Liver (tissue), 9 donors: ENCODE data around the gene CELF2. TPM values are rescaled to one million over a fixed set of nuclear protein-coding genes. Genes with fewer than 3 reads are reported as not detected.

Source experiments
- DNase-seq: peaks from one replicate; pipeline ENCODE4 v3.0.0-alpha.2; 2017; ENCODE audit warnings: low spot score
- H3K27ac ChIP-seq, 2 donors: one replicate each; pipeline ENCODE4 v1.7.0; 2013; ENCODE audit warnings: inconsistent platforms in 2 of 2, low read length in 2 of 2, control low read depth in 1 of 2, low read depth in 1 of 2, mild to moderate bottlenecking in 1 of 2
- H3K27me3 ChIP-seq, 4 donors: one replicate each; pipeline versions ENCODE4 v1.6.1 to v1.7.0; 2013; ENCODE audit warnings: low read length in 3 of 4, inconsistent platforms in 1 of 4, mild to moderate bottlenecking in 1 of 4, moderate library complexity in 1 of 4; ENCODE audit not compliant: control insufficient read depth in 4 of 4, insufficient read depth in 4 of 4
- H3K36me3 ChIP-seq, 4 donors: one replicate each; pipeline versions ENCODE4 v1.6.1 to v1.7.0; 2013; ENCODE audit warnings: low read length in 3 of 4, mild to moderate bottlenecking in 3 of 4, low read depth in 1 of 4, moderate library complexity in 1 of 4; ENCODE audit not compliant: control insufficient read depth in 4 of 4, insufficient read depth in 3 of 4
- H3K4me1 ChIP-seq, 4 donors: one replicate each; pipeline versions ENCODE4 v1.6.1 to v1.7.0; 2013; ENCODE audit warnings: low read length in 3 of 4, mild to moderate bottlenecking in 3 of 4, moderate library complexity in 1 of 4; ENCODE audit not compliant: control insufficient read depth in 4 of 4, insufficient read depth in 4 of 4
- H3K4me3 ChIP-seq, 3 donors: one replicate each; pipeline versions ENCODE4 v1.6.1 to v1.7.0; 2013; ENCODE audit warnings: low read length in 3 of 3, control low read depth in 1 of 3, low read depth in 1 of 3, mild to moderate bottlenecking in 1 of 3
- H3K9ac ChIP-seq, 2 donors: one replicate each; pipeline ENCODE4 v1.7.0; 2013; ENCODE audit warnings: low read length in 2 of 2, mild to moderate bottlenecking in 2 of 2, moderate library complexity in 2 of 2, control low read depth in 1 of 2, low read depth in 1 of 2
- H3K9me3 ChIP-seq, 4 donors: one replicate each; pipeline versions ENCODE4 v1.6.1 to v1.7.0; 2013; ENCODE audit warnings: low read length in 3 of 4; ENCODE audit not compliant: control insufficient read depth in 4 of 4
- EGR1 ChIP-seq, 2 donors: IDR thresholded peaks; 2 replicates each; pipeline ENCODE4 v1.6.1; 2016 to 2018; ENCODE audit warnings: antibody characterized with exemption in 2 of 2, low read depth in 2 of 2
- FOXA2 ChIP-seq: IDR thresholded peaks from 2 replicates; pipeline ENCODE4 v1.6.1; 2016; ENCODE audit warnings: antibody characterized with exemption
- GABPA ChIP-seq, 2 donors: IDR thresholded peaks in 1 of 2; conservative IDR thresholded peaks in 1 of 2; 2 replicates each; pipeline ENCODE4 v1.6.1; 2016; ENCODE audit warnings: antibody characterized with exemption in 2 of 2, mild to moderate bottlenecking in 1 of 2, moderate library complexity in 1 of 2
- HNF4G ChIP-seq: IDR thresholded peaks from 2 replicates; pipeline ENCODE4 v1.6.1; 2016; ENCODE audit warnings: antibody characterized with exemption
- NR2F2 ChIP-seq: IDR thresholded peaks from 2 replicates; pipeline ENCODE4 v1.6.1; 2016; ENCODE audit warnings: antibody characterized with exemption
- RAD21 ChIP-seq, 2 donors: IDR thresholded peaks; 2 replicates each; pipeline ENCODE4 v1.6.1; 2016; ENCODE audit warnings: antibody characterized with exemption in 2 of 2, mild to moderate bottlenecking in 2 of 2
- RXRA ChIP-seq, 2 donors: IDR thresholded peaks; 2 replicates each; pipeline ENCODE4 v1.6.1; 2017 to 2018; ENCODE audit warnings: antibody characterized with exemption in 2 of 2, mild to moderate bottlenecking in 1 of 2
- SP1 ChIP-seq: IDR thresholded peaks from 2 replicates; pipeline ENCODE4 v1.6.1; 2018; ENCODE audit warnings: antibody characterized with exemption, mild to moderate bottlenecking
- TAF1 ChIP-seq: conservative IDR thresholded peaks from 2 replicates; pipeline ENCODE4 v1.6.1; 2016; ENCODE audit warnings: antibody characterized with exemption, mild to moderate bottlenecking
- YY1 ChIP-seq: IDR thresholded peaks from 2 replicates; pipeline ENCODE4 v1.6.1; 2016; ENCODE audit warnings: antibody characterized with exemption, mild to moderate bottlenecking
- WGBS: extraction: QIAGEN DNeasy Blood & Tissue Kit; methylation state at CpG from one replicate; pipeline ENCODE4 v1.1.7; 2013; 5-methylcytosine and 5-hydroxymethylcytosine counted together
- polyA plus RNA-seq, 2 donors: library from polyadenylated mRNA; stranded (reverse) in 1 of 2; unstranded in 1 of 2; fragments of 200-250 nt in 1 of 2; fragments of >200 nt in 1 of 2; fragmentation: Nextera tagmentation in 1 of 2; extraction: Ambion mirVana in 1 of 2; gene quantifications; one replicate each; pipeline versions ENCODE4 v1.2.1 to v1.2.3, GENCODE V29; 2013 to 2015
- total RNA-seq, 2 donors: library from RNA; depleted of rRNA; stranded (reverse); fragments of >200 nt; gene quantifications; one replicate each; pipeline ENCODE4 v1.2.3, GENCODE V29; 2014
- TF ChIP-seq, protein P1 (sequence below): fragments of 150-350 bp; IDR thresholded peaks from 2 replicates; pipeline ENCODE4 v1.5.1; 2017; ENCODE audit warnings: improper control_type of control experiment, low read depth, low read length; ENCODE audit not compliant: missing input control
- TF ChIP-seq, protein P2 (sequence below): IDR thresholded peaks from 2 replicates; pipeline ENCODE4 v1.6.1; 2016; ENCODE audit warnings: antibody characterized with exemption, mild to moderate bottlenecking
- TF ChIP-seq, protein P3 (sequence below): IDR thresholded peaks from 2 replicates; pipeline ENCODE4 v1.6.1; 2016; ENCODE audit warnings: antibody characterized with exemption
- donor health status: healthy.
- donor health status: healthy.
- donor health status: healthy.
- donor health status: healthy.
- donor health status: healthy.

Gene CELF2
- total and polyA plus RNA-seq, 4 donors: 1.4 to 8.5 (median 5.6) TPM

DNA sequence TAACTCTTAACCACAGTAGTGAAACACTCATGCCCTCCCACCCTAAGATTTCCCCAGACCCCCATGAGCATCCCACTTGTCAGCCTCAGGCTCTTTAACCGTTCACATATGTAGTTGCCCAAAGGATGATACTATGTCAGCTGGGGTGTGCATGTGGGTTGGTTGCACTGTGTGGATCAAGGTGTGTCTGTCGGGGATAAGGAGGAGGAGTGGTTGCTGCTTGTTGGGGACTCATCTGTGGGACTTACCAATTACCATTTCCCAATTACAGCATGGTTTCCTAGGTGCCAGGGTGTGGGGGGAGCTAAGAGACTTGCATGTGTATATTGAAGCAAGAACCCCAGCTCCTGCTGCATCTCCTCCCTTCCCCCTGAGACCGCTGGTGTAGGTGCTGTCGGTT, 48.8 kb downstream of the CELF2 start:
- no peaks in the 10 kb centered on the region for H3K36me3 ChIP-seq
- no peak overlapping the region for H3K4me3 ChIP-seq
- DNase-seq: no peak
- 79% methylated on average over 4 of the region's 4 CpGs for WGBS
- H3K4me1 ChIP-seq: no peaks in the 10 kb centered on the region
- H3K27me3 ChIP-seq: no peaks in the 10 kb centered on the region
- H3K27ac ChIP-seq: no peak overlapping the region
- no peaks in the 10 kb centered on the region for H3K9me3 ChIP-seq
- no peak overlapping the region for H3K9ac ChIP-seq
- TF ChIP-seq FOXA2 (no peak), HNF4G (no peak), YY1 (no peak), EGR1 (IDR thresholded peaks at IDR 0.05; ENCODE audit: low read depth in 2 of 2) (no peak), SP1 (no peak), GABPA (IDR thresholded peaks at IDR 0.05 in 1 of 2, conservative IDR thresholded peaks at IDR 0.05 in 1 of 2) (no peak), TAF1 (no peak), NR2F2 (no peak), RAD21 (IDR thresholded peaks at IDR 0.05) (no peak)
- TF ChIP-seq, protein P1, sequence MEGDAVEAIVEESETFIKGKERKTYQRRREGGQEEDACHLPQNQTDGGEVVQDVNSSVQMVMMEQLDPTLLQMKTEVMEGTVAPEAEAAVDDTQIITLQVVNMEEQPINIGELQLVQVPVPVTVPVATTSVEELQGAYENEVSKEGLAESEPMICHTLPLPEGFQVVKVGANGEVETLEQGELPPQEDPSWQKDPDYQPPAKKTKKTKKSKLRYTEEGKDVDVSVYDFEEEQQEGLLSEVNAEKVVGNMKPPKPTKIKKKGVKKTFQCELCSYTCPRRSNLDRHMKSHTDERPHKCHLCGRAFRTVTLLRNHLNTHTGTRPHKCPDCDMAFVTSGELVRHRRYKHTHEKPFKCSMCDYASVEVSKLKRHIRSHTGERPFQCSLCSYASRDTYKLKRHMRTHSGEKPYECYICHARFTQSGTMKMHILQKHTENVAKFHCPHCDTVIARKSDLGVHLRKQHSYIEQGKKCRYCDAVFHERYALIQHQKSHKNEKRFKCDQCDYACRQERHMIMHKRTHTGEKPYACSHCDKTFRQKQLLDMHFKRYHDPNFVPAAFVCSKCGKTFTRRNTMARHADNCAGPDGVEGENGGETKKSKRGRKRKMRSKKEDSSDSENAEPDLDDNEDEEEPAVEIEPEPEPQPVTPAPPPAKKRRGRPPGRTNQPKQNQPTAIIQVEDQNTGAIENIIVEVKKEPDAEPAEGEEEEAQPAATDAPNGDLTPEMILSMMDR: no peak
- TF ChIP-seq, protein P2, sequence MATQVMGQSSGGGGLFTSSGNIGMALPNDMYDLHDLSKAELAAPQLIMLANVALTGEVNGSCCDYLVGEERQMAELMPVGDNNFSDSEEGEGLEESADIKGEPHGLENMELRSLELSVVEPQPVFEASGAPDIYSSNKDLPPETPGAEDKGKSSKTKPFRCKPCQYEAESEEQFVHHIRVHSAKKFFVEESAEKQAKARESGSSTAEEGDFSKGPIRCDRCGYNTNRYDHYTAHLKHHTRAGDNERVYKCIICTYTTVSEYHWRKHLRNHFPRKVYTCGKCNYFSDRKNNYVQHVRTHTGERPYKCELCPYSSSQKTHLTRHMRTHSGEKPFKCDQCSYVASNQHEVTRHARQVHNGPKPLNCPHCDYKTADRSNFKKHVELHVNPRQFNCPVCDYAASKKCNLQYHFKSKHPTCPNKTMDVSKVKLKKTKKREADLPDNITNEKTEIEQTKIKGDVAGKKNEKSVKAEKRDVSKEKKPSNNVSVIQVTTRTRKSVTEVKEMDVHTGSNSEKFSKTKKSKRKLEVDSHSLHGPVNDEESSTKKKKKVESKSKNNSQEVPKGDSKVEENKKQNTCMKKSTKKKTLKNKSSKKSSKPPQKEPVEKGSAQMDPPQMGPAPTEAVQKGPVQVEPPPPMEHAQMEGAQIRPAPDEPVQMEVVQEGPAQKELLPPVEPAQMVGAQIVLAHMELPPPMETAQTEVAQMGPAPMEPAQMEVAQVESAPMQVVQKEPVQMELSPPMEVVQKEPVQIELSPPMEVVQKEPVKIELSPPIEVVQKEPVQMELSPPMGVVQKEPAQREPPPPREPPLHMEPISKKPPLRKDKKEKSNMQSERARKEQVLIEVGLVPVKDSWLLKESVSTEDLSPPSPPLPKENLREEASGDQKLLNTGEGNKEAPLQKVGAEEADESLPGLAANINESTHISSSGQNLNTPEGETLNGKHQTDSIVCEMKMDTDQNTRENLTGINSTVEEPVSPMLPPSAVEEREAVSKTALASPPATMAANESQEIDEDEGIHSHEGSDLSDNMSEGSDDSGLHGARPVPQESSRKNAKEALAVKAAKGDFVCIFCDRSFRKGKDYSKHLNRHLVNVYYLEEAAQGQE: no peak
- TF ChIP-seq, protein P3, sequence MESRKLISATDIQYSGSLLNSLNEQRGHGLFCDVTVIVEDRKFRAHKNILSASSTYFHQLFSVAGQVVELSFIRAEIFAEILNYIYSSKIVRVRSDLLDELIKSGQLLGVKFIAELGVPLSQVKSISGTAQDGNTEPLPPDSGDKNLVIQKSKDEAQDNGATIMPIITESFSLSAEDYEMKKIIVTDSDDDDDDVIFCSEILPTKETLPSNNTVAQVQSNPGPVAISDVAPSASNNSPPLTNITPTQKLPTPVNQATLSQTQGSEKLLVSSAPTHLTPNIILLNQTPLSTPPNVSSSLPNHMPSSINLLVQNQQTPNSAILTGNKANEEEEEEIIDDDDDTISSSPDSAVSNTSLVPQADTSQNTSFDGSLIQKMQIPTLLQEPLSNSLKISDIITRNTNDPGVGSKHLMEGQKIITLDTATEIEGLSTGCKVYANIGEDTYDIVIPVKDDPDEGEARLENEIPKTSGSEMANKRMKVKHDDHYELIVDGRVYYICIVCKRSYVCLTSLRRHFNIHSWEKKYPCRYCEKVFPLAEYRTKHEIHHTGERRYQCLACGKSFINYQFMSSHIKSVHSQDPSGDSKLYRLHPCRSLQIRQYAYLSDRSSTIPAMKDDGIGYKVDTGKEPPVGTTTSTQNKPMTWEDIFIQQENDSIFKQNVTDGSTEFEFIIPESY: no peak

DNA sequence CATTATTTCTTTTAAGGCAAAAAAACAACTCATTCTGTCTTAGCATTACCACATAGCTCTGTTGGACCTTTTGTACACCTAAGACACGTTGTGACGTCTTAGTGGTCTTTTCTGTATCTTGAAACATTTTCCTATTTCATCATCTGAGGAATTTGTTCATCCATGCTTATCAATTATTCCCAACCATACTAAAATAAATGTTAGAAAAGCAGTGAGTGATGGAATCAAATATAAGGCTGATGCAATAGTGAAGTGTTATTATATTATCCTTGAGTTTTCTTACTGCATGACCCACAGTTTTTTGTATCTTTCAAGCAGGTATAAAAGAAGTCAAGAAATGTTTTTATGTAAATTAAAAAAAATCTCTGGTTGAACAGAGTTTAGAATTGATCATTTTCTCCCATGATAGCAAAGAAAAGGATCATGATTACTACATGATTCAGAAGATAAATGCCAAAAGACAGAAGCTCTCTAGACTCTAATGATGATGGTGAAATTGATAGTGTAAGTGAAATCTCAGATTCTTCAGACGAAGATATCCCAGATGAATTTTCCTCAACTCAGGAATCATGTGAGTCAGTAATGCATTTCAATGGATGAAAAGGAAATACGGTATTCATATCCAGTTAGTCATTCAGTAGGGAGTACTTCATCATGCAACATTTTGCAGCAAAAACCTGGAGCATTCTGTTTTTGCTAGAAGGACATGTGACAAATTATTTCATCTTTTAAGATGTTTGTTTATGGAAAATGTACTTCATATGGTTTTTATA, 51.4 kb downstream of the CELF2 start:
- TF ChIP-seq SP1 (no peak), RXRA (IDR thresholded peaks at IDR 0.05) (no peak), EGR1 (IDR thresholded peaks at IDR 0.05; ENCODE audit: low read depth in 2 of 2) (no peak), FOXA2 (no peak)
- TF ChIP-seq, protein P3: no peak
- TF ChIP-seq, protein P2: no peak
- no peak overlapping the region for H3K27ac ChIP-seq
- peaks cover 0 to 3% (median 0%) of the 10 kb centered on the region in 4 donors for H3K9me3 ChIP-seq
- no peaks in the 10 kb centered on the region for H3K36me3 ChIP-seq
- 62% methylated on average over 4 of the region's 4 CpGs for WGBS
- no peak for DNase-seq
- H3K4me3 ChIP-seq: no peak overlapping the region
- no peak overlapping the region for H3K9ac ChIP-seq
- H3K27me3 ChIP-seq: no peaks in the 10 kb centered on the region
- H3K4me1 ChIP-seq: no peaks in the 10 kb centered on the region
